Measurements from ENCODE around the gene SLC22A23. TPM values are rescaled to one million over a fixed set of nuclear protein-coding genes. Genes with fewer than 3 reads are reported as not detected.

The SLC22A23 gene
- total and polyA plus RNA-seq, 2 of the 4 experiments (the other 2 are of a cell fraction): 0.72 to 1.6 TPM

- H3K14ac ChIP-seq (replicated peaks; ENCODE audit: low read depth, low read length): no peak overlapping the region
- peaks cover 14% of the 10 kb centered on the region for H3K27me3 ChIP-seq (ENCODE audit: control insufficient read depth, insufficient read depth, low read length)
- no peak overlapping the region for H3K4me2 ChIP-seq (ENCODE audit: low read depth, low read length)
- WGBS, 2 experiments (ENCODE audit: extremely low coverage in 2 of 2, insufficient read length in 1 of 2): 85% methylated on average over 7 of the region's 12 CpGs; no CpG with 5 or more reads in 1 of the 2 experiments
- H2AK9ac ChIP-seq (replicated peaks; ENCODE audit: low read depth, low read length, poor library complexity): no peak overlapping the region
- no peak overlapping the region for H2BK5ac ChIP-seq (ENCODE audit: low read depth, low read length, poor library complexity, severe bottlenecking)
- no peak overlapping the region for H3K23ac ChIP-seq (ENCODE audit: low read depth, low read length)
- intact Hi-C loops (cut with micrococcal nuclease): no loop called here
- H4K20me1 ChIP-seq (ENCODE audit: insufficient read depth, low read length): no peaks in the 10 kb centered on the region
- H4K5ac ChIP-seq (ENCODE audit: low read depth, low read length): no peak overlapping the region
- H3K9me1 ChIP-seq (ENCODE audit: insufficient read depth, low read length): peaks cover 4% of the 10 kb centered on the region; the same call in 1 of the 2 replicates
- peaks cover 7% of the 10 kb centered on the region for H3K4me1 ChIP-seq (ENCODE audit: control insufficient read depth, insufficient read depth, low read length)
- H2BK20ac ChIP-seq (ENCODE audit: low read depth, low read length): no peak overlapping the region
- H3K27ac ChIP-seq (ENCODE audit: insufficient read depth, low read length): no peak overlapping the region
- POLR2A ChIA-PET (ENCODE audit: unreplicated experiment): interaction anchor here (0.6 kb wide), 1 partner anchor 41 kb away, joined by 3 read pairs; no protein-coding TSS in a partner anchor
- H3K36me3 ChIP-seq (ENCODE audit: control insufficient read depth, insufficient read depth, low read length): no peaks in the 10 kb centered on the region
- H3K79me1 ChIP-seq (ENCODE audit: low read depth in 1 of 2, low read length in 2 of 2): no peaks in the 10 kb centered on the region
- in situ Hi-C loops (cut with MboI; ENCODE audit: low sequenced_read_pairs): no loop called here
- ATAC-seq (ENCODE audit: low read depth): no peak
- no peak overlapping the region for H4K91ac ChIP-seq (ENCODE audit: insufficient read depth, low read depth, low read length)
- dilution Hi-C loops (cut with HindIII; ENCODE audit: low sequenced_read_pairs, unreplicated experiment): no loop called here
- peak; percentile 52 for DNase-seq
- CTCF ChIA-PET: no interaction called here
- H3K4ac ChIP-seq (ENCODE audit: low read depth, low read length): no peak overlapping the region
- no peak overlapping the region for H3K18ac ChIP-seq (ENCODE audit: low read depth, low read length)
- no peak overlapping the region for H2BK120ac ChIP-seq (ENCODE audit: low read depth, low read length)
- no peak overlapping the region for H2AFZ ChIP-seq (replicated peaks; ENCODE audit: low read length, poor library complexity)
- TF ChIP-seq RCOR1 (IDR thresholded peaks at IDR 0.05; ENCODE audit: insufficient replicate concordance, low read length): no peak
- TF ChIP-seq CHD1 (IDR thresholded peaks at IDR 0.05; ENCODE audit: low read depth, low read length): no peak
- no peak for TF ChIP-seq MXI1 (IDR thresholded peaks at IDR 0.05; ENCODE audit: borderline replicate concordance, low read depth, low read length)
- no peak for TF ChIP-seq SMC3 (IDR thresholded peaks at IDR 0.05; ENCODE audit: low read depth, low read length)
- no peak for TF ChIP-seq MAFK (IDR thresholded peaks at IDR 0.05; ENCODE audit: low read depth, low read length)
- no peak overlapping the region for H4K8ac ChIP-seq (ENCODE audit: low read depth in 2 of 2, low read length in 2 of 2)
- no TSS peak for BruUV-seq (replicated peaks)
- no peak overlapping the region for H3K9ac ChIP-seq (ENCODE audit: low read depth, low read length)
- H3K56ac ChIP-seq (ENCODE audit: extremely low read depth, insufficient read depth, low read length): no peak overlapping the region
- no peak overlapping the region for H3K4me3 ChIP-seq (ENCODE audit: insufficient read depth, low read depth, low read length)
- H2BK15ac ChIP-seq (ENCODE audit: low read depth, low read length): no peak overlapping the region
- no peak overlapping the region for H2AK5ac ChIP-seq (ENCODE audit: low read depth, low read length)
- no peaks in the 10 kb centered on the region for H3K9me3 ChIP-seq (ENCODE audit: control insufficient read depth, insufficient read depth, low read length)
These were observed 128.7 kb downstream of the SLC22A23 start for GRCh38 chr6:3328145-3328544.
